Measurements from ENCODE around the gene MSI2. TPM values are rescaled to one million over a fixed set of nuclear protein-coding genes. Genes with fewer than 3 reads are reported as not detected.

The MSI2 gene
- total RNA-seq, 4 donors from 2014 or later: 27.3 to 50.4 (median 36.8) TPM

GRCh38 chr17:57582881-57583756 lies 326.8 kb downstream of the MSI2 start:
- TF ChIP-seq POLR2A (IDR thresholded peaks at IDR 0.05): no peak
- TF ChIP-seq POLR2AphosphoS5 (IDR thresholded peaks at IDR 0.05): no peak
- TF ChIP-seq CTCF (IDR thresholded peaks at IDR 0.05): no peak
- TF ChIP-seq EP300 (IDR thresholded peaks at IDR 0.05): no peak
- Histone ChIP-seq H3K27ac (no peak overlapping the region), H3K27me3 (no peaks in the 10 kb centered on the region), H3K36me3 (no peaks in the 10 kb centered on the region), H3K4me1 (peaks cover 0 to 22% (median 0%) of the 10 kb centered on the region in 3 donors), H3K4me3 (no peak overlapping the region), H3K9me3 (no peaks in the 10 kb centered on the region)
- no peak for ATAC-seq
- WGBS, 2 donors (ENCODE audit: low coverage in 1 of 2): 92 to 100% methylated on average over 2 to 6 of the region's 6 CpGs

- no peak for ATAC-seq
- H3K9me3 ChIP-seq: no peaks in the 10 kb centered on the region
- H3K27me3 ChIP-seq: no peaks in the 10 kb centered on the region
- no peaks in the 10 kb centered on the region for H3K36me3 ChIP-seq
- no peak overlapping the region for H3K27ac ChIP-seq
- no peak for TF ChIP-seq POLR2AphosphoS5 (IDR thresholded peaks at IDR 0.05)
- TF ChIP-seq CTCF (IDR thresholded peaks at IDR 0.05): no peak
- no peak for TF ChIP-seq EP300 (IDR thresholded peaks at IDR 0.05)
- TF ChIP-seq POLR2A (IDR thresholded peaks at IDR 0.05): no peak
- WGBS, 2 donors (ENCODE audit: low coverage in 1 of 2): 40 to 80% methylated on average over 1 to 2 of the region's 9 CpGs
- peaks cover 0 to 21% (median 0%) of the 10 kb centered on the region in 3 donors for H3K4me1 ChIP-seq
- H3K4me3 ChIP-seq: no peak overlapping the region
Observed at GRCh38 chr17:57584050-57584551, 327.8 kb downstream of the MSI2 start.

GRCh38 chr17:57585341-57586195 lies 329.2 kb downstream of the MSI2 start:
- 86 to 94% methylated on average over 5 to 12 of the region's 22 CpGs for WGBS, 2 donors (ENCODE audit: low coverage in 1 of 2)
- H3K36me3 ChIP-seq: no peaks in the 10 kb centered on the region
- H3K4me3 ChIP-seq: no peak overlapping the region
- H3K27me3 ChIP-seq: no peaks in the 10 kb centered on the region
- H3K9me3 ChIP-seq: no peaks in the 10 kb centered on the region
- no peak for ATAC-seq
- H3K4me1 ChIP-seq: peaks cover 0 to 21% (median 0%) of the 10 kb centered on the region in 3 donors
- TF ChIP-seq POLR2A (IDR thresholded peaks at IDR 0.05): no peak
- no peak for TF ChIP-seq CTCF (IDR thresholded peaks at IDR 0.05)
- TF ChIP-seq POLR2AphosphoS5 (IDR thresholded peaks at IDR 0.05): no peak
- no peak for TF ChIP-seq EP300 (IDR thresholded peaks at IDR 0.05)
- H3K27ac ChIP-seq: no peak overlapping the region

GRCh38 chr17:57586196-57586740 lies 329.9 kb downstream of the MSI2 start:
- WGBS, 2 donors (ENCODE audit: low coverage in 1 of 2): 39 to 76% methylated on average over 4 to 5 of the region's 5 CpGs
- H3K4me3 ChIP-seq: no peak overlapping the region
- no peaks in the 10 kb centered on the region for H3K27me3 ChIP-seq
- ATAC-seq: no peak
- TF ChIP-seq EP300 (IDR thresholded peaks at IDR 0.05): no peak
- no peak for TF ChIP-seq POLR2AphosphoS5 (IDR thresholded peaks at IDR 0.05)
- no peak for TF ChIP-seq POLR2A (IDR thresholded peaks at IDR 0.05)
- TF ChIP-seq CTCF (IDR thresholded peaks at IDR 0.05): no peak
- no peaks in the 10 kb centered on the region for H3K36me3 ChIP-seq
- H3K27ac ChIP-seq: no peak overlapping the region
- H3K4me1 ChIP-seq: peaks cover 0 to 21% (median 0%) of the 10 kb centered on the region in 3 donors
- H3K9me3 ChIP-seq: no peaks in the 10 kb centered on the region

All from gastroesophageal sphincter (tissue), 4 donors.